Esophagus muscularis mucosa (tissue), 2 donors: ENCODE data around the gene ZNF563.

Experiments used
- EP300 ChIP-seq: sonication (generic); formaldehyde crosslinking; IDR thresholded peaks from one replicate; pipeline ENCODE4 v1.6.1; 2017; ENCODE audit warnings: antibody characterized with exemption
- POLR2A ChIP-seq: fragments of 450-650 bp; IDR thresholded peaks from one replicate; pipeline ENCODE4 v1.6.1; 2017; ENCODE audit warnings: antibody characterized with exemption, moderate library complexity, mild to moderate bottlenecking, low read depth

- no peak for TF ChIP-seq POLR2A
- TF ChIP-seq EP300: no peak
Measured at GRCh38 chr19:12272386-12272785, 61.0 kb downstream of the ZNF563 start.
